GM19239 (cell line): ENCODE data around the gene ADAMTS9.

ENCODE experiments used
- DNase-seq: peaks from one replicate; pipeline ENCODE4 v3.0.0; 2011; ENCODE audit warnings: low spot score; ENCODE audit not compliant: insufficient read length
- FAIRE-seq: peaks from 2 replicates; lab custom pipeline; 2011; peaks lifted over from hg19 to GRCh38; lab: Jason Lieb, UNC

ADAMTS9 gene

GRCh38 chr3:64584179-64584578 is 103.6 kb downstream of the ADAMTS9 start:
- DNase-seq = no peak
- no peak for FAIRE-seq

- DNase-seq = no peak
- FAIRE-seq = no peak
Measured at GRCh38 chr3:64578797-64579196, 109.0 kb downstream of the ADAMTS9 start.

GRCh38 chr3:64578062-64578770 is 109.6 kb downstream of the ADAMTS9 start:
- FAIRE-seq (no peak), DNase-seq (no peak)

GRCh38 chr3:64576211-64576775 is 111.5 kb downstream of the ADAMTS9 start:
- DNase-seq (no peak), FAIRE-seq (no peak)

GRCh38 chr3:64575211-64575844 is 112.5 kb downstream of the ADAMTS9 start:
- no peak for FAIRE-seq

GRCh38 chr3:64574194-64574593 is 113.6 kb downstream of the ADAMTS9 start:
- no peak for FAIRE-seq
- no peak for DNase-seq

More at GRCh38 chr3:64575211-64575844, 112.5 kb downstream of the ADAMTS9 start:
- DNase-seq = no peak

- no peak for DNase-seq
- FAIRE-seq = no peak
Measured at GRCh38 chr3:64571982-64572381, 115.8 kb downstream of the ADAMTS9 start.

- FAIRE-seq (no peak), DNase-seq (no peak)
Measured at GRCh38 chr3:64568895-64569517, 118.8 kb downstream of the ADAMTS9 start.

- no peak for FAIRE-seq
- no peak for DNase-seq
Measured at GRCh38 chr3:64566859-64567258, 120.9 kb downstream of the ADAMTS9 start.

GRCh38 chr3:64563751-64564150 is 124.0 kb downstream of the ADAMTS9 start:
- FAIRE-seq (no peak), DNase-seq (no peak)

- no peak for DNase-seq
- no peak for FAIRE-seq
Measured at GRCh38 chr3:64561868-64562267, 125.9 kb downstream of the ADAMTS9 start.

GRCh38 chr3:64561325-64561843 is 126.4 kb downstream of the ADAMTS9 start:
- DNase-seq = no peak
- no peak for FAIRE-seq

- DNase-seq (no peak), FAIRE-seq (no peak)
Measured at GRCh38 chr3:64560791-64561190, 127.0 kb downstream of the ADAMTS9 start.

GRCh38 chr3:64559588-64559987 is 128.2 kb downstream of the ADAMTS9 start:
- FAIRE-seq (no peak), DNase-seq (no peak)

GRCh38 chr3:64556046-64556445 is 131.8 kb downstream of the ADAMTS9 start:
- FAIRE-seq = no peak
- no peak for DNase-seq

GRCh38 chr3:64555351-64555750 is 132.4 kb downstream of the ADAMTS9 start:
- FAIRE-seq (no peak), DNase-seq (no peak)

GRCh38 chr3:64554096-64554920 is 133.5 kb downstream of the ADAMTS9 start:
- FAIRE-seq (no peak), DNase-seq (no peak)

GRCh38 chr3:64552966-64553365 is 134.8 kb downstream of the ADAMTS9 start:
- DNase-seq (no peak), FAIRE-seq (no peak)

GRCh38 chr3:64552160-64552559 is 135.6 kb downstream of the ADAMTS9 start:
- FAIRE-seq = no peak
- DNase-seq = no peak

GRCh38 chr3:64551697-64552096 is 136.1 kb downstream of the ADAMTS9 start:
- no peak for DNase-seq
- no peak for FAIRE-seq
